ENCODE results near the gene SLC2A9. TPM values are rescaled to one million over a fixed set of nuclear protein-coding genes. Genes with fewer than 3 reads are reported as not detected.
A peak's percentile ranks its signal among the peaks of the same experiment; 100 is the strongest.

SLC2A9 gene
- total and polyA plus RNA-seq, 2 donors (not counting 1 experiment from before 2014, with no cell fraction given), result 2.3 to 3.9 TPM

- Histone ChIP-seq H3K9ac (ENCODE audit: insufficient read depth, low read length) (no peak overlapping the region), H3K27ac (ENCODE audit: insufficient read depth, low read length) (no peak overlapping the region), H3K4me1 (ENCODE audit: control insufficient read depth, extremely low read depth, insufficient read depth, low read length) (no peaks in the 10 kb centered on the region), H3K27me3 (ENCODE audit: control insufficient read depth, insufficient read depth, low read length) (no peaks in the 10 kb centered on the region), H3K4me2 (ENCODE audit: extremely low read depth, insufficient read depth, low read length) (no peak overlapping the region), H3K9me3 (ENCODE audit: control insufficient read depth, insufficient read depth, low read depth, low read length) (no peaks in the 10 kb centered on the region), H3K79me2 (ENCODE audit: control insufficient read depth, insufficient read depth, low read length) (no peaks in the 10 kb centered on the region), H3K4me3 (replicated peaks in 1 of 4; ENCODE audit: control extremely low read depth in 1 of 4, insufficient read depth in 1 of 4, low read depth in 3 of 4, low read length in 4 of 4) (no peak overlapping the region), H3K36me3 (ENCODE audit: control insufficient read depth, insufficient read depth, low read length) (no peaks in the 10 kb centered on the region), H4K20me1 (ENCODE audit: control insufficient read depth, extremely low read depth, insufficient read depth, low read length) (no peaks in the 10 kb centered on the region), H2AFZ (ENCODE audit: low read length) (no peak overlapping the region)
- TF ChIP-seq EZH2 (IDR thresholded peaks at IDR 0.05; ENCODE audit: low read length, missing control alignments), result no peak
- TF ChIP-seq CTCF (conservative IDR thresholded peaks at IDR 0.05 in 1 of 2, IDR thresholded peaks at IDR 0.05 in 1 of 2; ENCODE audit: low read depth in 1 of 2, low read length in 2 of 2), result no peak
- DNase-seq (ENCODE audit: low read depth in 2 of 2), result peak; percentile 17 to 33
Measured at GRCh38 chr4:9996319-9997110, 24.8 kb downstream of the SLC2A9 start.

DNA sequence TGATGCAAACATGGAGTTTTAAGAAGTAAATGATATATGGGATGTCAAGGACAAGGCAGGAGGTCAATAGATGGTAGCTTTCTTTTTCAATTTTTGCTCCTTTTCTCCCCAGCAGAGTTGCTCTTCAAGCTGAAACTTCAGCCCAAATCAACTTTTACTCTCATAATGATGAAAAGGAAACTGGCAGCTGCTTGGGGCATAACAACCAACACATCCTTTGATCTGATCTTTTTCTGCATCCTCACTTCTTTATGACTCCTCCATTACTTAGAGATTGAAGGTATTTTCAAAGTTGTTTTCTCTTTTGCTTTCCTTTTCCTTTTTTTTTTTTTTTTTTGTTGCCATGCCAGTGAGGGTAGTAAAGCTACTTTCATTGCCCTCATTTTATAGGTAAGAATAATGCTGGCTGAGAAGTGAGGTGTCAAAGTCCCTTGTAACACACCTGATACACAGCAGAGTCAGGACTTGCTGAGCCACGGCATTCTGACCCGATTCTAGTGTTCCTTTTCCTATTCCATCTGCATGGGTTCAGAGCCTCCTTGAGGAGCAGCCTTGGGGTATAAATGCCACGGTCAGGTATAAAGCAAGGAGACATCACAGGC lies 26.9 kb downstream of the SLC2A9 start:
- Histone ChIP-seq H2AFZ (ENCODE audit: low read length) (no peak overlapping the region), H3K79me2 (ENCODE audit: control insufficient read depth, insufficient read depth, low read length) (no peaks in the 10 kb centered on the region), H3K4me2 (ENCODE audit: extremely low read depth, insufficient read depth, low read length) (no peak overlapping the region)

More for the DNA sequence above, 26.9 kb downstream of the SLC2A9 start:
- Histone ChIP-seq H4K20me1 (ENCODE audit: control insufficient read depth, extremely low read depth, insufficient read depth, low read length) (no peaks in the 10 kb centered on the region), H3K9ac (ENCODE audit: insufficient read depth, low read length) (no peak overlapping the region), H3K27me3 (ENCODE audit: control insufficient read depth, insufficient read depth, low read length) (no peaks in the 10 kb centered on the region), H3K4me3 (replicated peaks in 1 of 4; ENCODE audit: control extremely low read depth in 1 of 4, insufficient read depth in 1 of 4, low read depth in 3 of 4, low read length in 4 of 4) (no peak overlapping the region), H3K9me3 (ENCODE audit: control insufficient read depth, insufficient read depth, low read depth, low read length) (no peaks in the 10 kb centered on the region), H3K36me3 (ENCODE audit: control insufficient read depth, insufficient read depth, low read length) (no peaks in the 10 kb centered on the region), H3K4me1 (ENCODE audit: control insufficient read depth, extremely low read depth, insufficient read depth, low read length) (no peaks in the 10 kb centered on the region), H3K27ac (ENCODE audit: insufficient read depth, low read length) (no peak overlapping the region)
- no peak for DNase-seq (ENCODE audit: low read depth in 2 of 2)
- TF ChIP-seq EZH2 (IDR thresholded peaks at IDR 0.05; ENCODE audit: low read length, missing control alignments), result no peak
- no peak for TF ChIP-seq CTCF (conservative IDR thresholded peaks at IDR 0.05 in 1 of 2, IDR thresholded peaks at IDR 0.05 in 1 of 2; ENCODE audit: low read depth in 1 of 2, low read length in 2 of 2)
